Liver (tissue), 3 donors: ENCODE data around the gene BBIP1.

ENCODE experiments used
- FOXA1 ChIP-seq: IDR thresholded peaks from 2 replicates; pipeline ENCODE4 v1.6.1; 2016; ENCODE audit warnings: antibody characterized with exemption
- FOXA2 ChIP-seq: IDR thresholded peaks from 2 replicates; pipeline ENCODE4 v1.6.1; 2016; ENCODE audit warnings: antibody characterized with exemption
- GABPA ChIP-seq, 2 donors: IDR thresholded peaks in 1 of 2; conservative IDR thresholded peaks in 1 of 2; 2 replicates each; pipeline ENCODE4 v1.6.1; 2016; ENCODE audit warnings: antibody characterized with exemption in 2 of 2, mild to moderate bottlenecking in 1 of 2, moderate library complexity in 1 of 2
- NR2F2 ChIP-seq: IDR thresholded peaks from 2 replicates; pipeline ENCODE4 v1.6.1; 2016; ENCODE audit warnings: antibody characterized with exemption
- RAD21 ChIP-seq, 2 donors: IDR thresholded peaks; 2 replicates each; pipeline ENCODE4 v1.6.1; 2016; ENCODE audit warnings: antibody characterized with exemption in 2 of 2, mild to moderate bottlenecking in 2 of 2
- RXRA ChIP-seq, 2 donors: IDR thresholded peaks; 2 replicates each; pipeline ENCODE4 v1.6.1; 2017 to 2018; ENCODE audit warnings: antibody characterized with exemption in 2 of 2, mild to moderate bottlenecking in 1 of 2
- TAF1 ChIP-seq: conservative IDR thresholded peaks from 2 replicates; pipeline ENCODE4 v1.6.1; 2016; ENCODE audit warnings: antibody characterized with exemption, mild to moderate bottlenecking
- YY1 ChIP-seq: IDR thresholded peaks from 2 replicates; pipeline ENCODE4 v1.6.1; 2016; ENCODE audit warnings: antibody characterized with exemption, mild to moderate bottlenecking
- TF ChIP-seq, protein P1 (sequence below): fragments of 150-350 bp; IDR thresholded peaks from 2 replicates; pipeline ENCODE4 v1.5.1; 2017; ENCODE audit warnings: improper control_type of control experiment, low read depth, low read length; ENCODE audit not compliant: missing input control
- TF ChIP-seq, protein P2 (sequence below): IDR thresholded peaks from 2 replicates; pipeline ENCODE4 v1.6.1; 2016; ENCODE audit warnings: antibody characterized with exemption
- TF ChIP-seq, protein P3 (sequence below): IDR thresholded peaks from 2 replicates; pipeline ENCODE4 v1.6.1; 2016; ENCODE audit warnings: antibody characterized with exemption
- donor health status: healthy.
- donor health status: healthy.

DNA sequence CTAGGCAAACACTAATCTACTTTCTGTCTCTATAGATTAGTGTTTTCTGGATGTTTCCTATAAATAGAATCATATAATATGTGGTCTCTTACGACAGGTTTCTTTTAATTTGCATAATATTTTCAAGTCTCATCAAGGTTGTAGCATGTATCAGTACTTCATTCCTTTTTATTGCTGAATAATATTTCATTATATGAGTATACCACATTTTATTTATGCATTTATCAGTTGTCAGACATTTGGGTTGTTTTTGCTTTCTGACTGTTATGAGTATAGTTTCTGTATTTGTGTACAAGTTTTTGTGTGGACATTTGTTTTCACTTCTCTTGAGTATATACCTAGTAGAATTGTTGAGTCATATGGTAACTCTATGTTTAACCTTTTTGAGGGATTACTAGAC lies 48.7 kb upstream of the BBIP1 start:
- TF ChIP-seq, protein P1, sequence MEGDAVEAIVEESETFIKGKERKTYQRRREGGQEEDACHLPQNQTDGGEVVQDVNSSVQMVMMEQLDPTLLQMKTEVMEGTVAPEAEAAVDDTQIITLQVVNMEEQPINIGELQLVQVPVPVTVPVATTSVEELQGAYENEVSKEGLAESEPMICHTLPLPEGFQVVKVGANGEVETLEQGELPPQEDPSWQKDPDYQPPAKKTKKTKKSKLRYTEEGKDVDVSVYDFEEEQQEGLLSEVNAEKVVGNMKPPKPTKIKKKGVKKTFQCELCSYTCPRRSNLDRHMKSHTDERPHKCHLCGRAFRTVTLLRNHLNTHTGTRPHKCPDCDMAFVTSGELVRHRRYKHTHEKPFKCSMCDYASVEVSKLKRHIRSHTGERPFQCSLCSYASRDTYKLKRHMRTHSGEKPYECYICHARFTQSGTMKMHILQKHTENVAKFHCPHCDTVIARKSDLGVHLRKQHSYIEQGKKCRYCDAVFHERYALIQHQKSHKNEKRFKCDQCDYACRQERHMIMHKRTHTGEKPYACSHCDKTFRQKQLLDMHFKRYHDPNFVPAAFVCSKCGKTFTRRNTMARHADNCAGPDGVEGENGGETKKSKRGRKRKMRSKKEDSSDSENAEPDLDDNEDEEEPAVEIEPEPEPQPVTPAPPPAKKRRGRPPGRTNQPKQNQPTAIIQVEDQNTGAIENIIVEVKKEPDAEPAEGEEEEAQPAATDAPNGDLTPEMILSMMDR: no peak
- TF ChIP-seq RAD21 (IDR thresholded peaks at IDR 0.05) (no peak), FOXA2 (no peak), YY1 (no peak), TAF1 (no peak), GABPA (IDR thresholded peaks at IDR 0.05 in 1 of 2, conservative IDR thresholded peaks at IDR 0.05 in 1 of 2) (no peak), NR2F2 (no peak), RXRA (IDR thresholded peaks at IDR 0.05) (no peak), FOXA1 (no peak)
- TF ChIP-seq, protein P2, sequence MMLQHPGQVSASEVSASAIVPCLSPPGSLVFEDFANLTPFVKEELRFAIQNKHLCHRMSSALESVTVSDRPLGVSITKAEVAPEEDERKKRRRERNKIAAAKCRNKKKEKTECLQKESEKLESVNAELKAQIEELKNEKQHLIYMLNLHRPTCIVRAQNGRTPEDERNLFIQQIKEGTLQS: no peak
- TF ChIP-seq, protein P3, sequence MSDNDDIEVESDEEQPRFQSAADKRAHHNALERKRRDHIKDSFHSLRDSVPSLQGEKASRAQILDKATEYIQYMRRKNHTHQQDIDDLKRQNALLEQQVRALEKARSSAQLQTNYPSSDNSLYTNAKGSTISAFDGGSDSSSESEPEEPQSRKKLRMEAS: no peak
